Transverse colon (tissue), 4 donors: Measurements from ENCODE around the gene ACSM3. TPM values are rescaled to one million over a fixed set of nuclear protein-coding genes. Genes with fewer than 3 reads are reported as not detected.

Experiments used
- DNase-seq: peaks from one replicate; pipeline ENCODE4 v3.0.0-alpha.2; 2019
- H3K27ac ChIP-seq, 4 donors: fragments of 200-600 bp; sonication (generic); 2 replicates each; pipeline ENCODE4 v1.5.1; 2016 to 2018; ENCODE audit warnings: inconsistent platforms in 4 of 4
- H3K27me3 ChIP-seq: fragments of 200-600 bp; sonication (generic); 2 replicates; pipeline ENCODE4 v1.5.1; 2017; ENCODE audit warnings: inconsistent platforms
- H3K36me3 ChIP-seq, 4 donors: fragments of 200-600 bp; sonication (generic); 2 replicates each; pipeline ENCODE4 v1.5.1; 2017 to 2019; ENCODE audit warnings: inconsistent platforms in 4 of 4
- H3K4me1 ChIP-seq, 4 donors: fragments of 200-600 bp; sonication (generic); 2 replicates each; pipeline ENCODE4 v1.5.1; 2017 to 2020; ENCODE audit warnings: inconsistent platforms in 4 of 4
- H3K4me3 ChIP-seq, 4 donors: fragments of 200-600 bp; sonication (generic); 1 replicate in 1 of 4; 2 replicates in 3 of 4; pipeline versions ENCODE4 v1.5.1 to v1.6.1; 2017 to 2019; ENCODE audit warnings: inconsistent platforms in 4 of 4
- H3K9me3 ChIP-seq, 2 donors: fragments of 200-600 bp; sonication (generic); 2 replicates each; pipeline ENCODE4 v1.5.1; 2017 to 2019; ENCODE audit warnings: inconsistent platforms in 2 of 2
- CTCF ChIP-seq, 5 experiments: fragments of 200-600 bp in 3 of 5; fragments of 450-650 bp in 2 of 5; sonication (generic) in 3 of 5; IDR thresholded peaks; 1 replicate in 2 of 5; 2 replicates in 3 of 5; pipeline ENCODE4 v1.5.1; 2016 to 2017; ENCODE audit warnings: antibody characterized with exemption in 5 of 5, inconsistent platforms in 3 of 5, mild to moderate bottlenecking in 2 of 5, moderate library complexity in 1 of 5
- EP300 ChIP-seq: sonication (generic); formaldehyde crosslinking; IDR thresholded peaks from one replicate; pipeline ENCODE4 v1.6.1; 2017; ENCODE audit warnings: antibody characterized with exemption, low read depth
- POLR2A ChIP-seq: fragments of 450-650 bp; IDR thresholded peaks from one replicate; pipeline ENCODE4 v1.6.1; 2016; ENCODE audit warnings: antibody characterized with exemption, mild to moderate bottlenecking, moderate library complexity
- POLR2AphosphoS5 ChIP-seq, 3 donors: sonication (generic); formaldehyde crosslinking; IDR thresholded peaks; one replicate each; pipeline ENCODE4 v1.6.1; 2016; ENCODE audit warnings: antibody characterized with exemption in 3 of 3
- WGBS, 2 donors: methylation state at CpG; one replicate each; pipeline ENCODE4 v1.1.5; 2018; ENCODE audit warnings: low coverage in 1 of 2; 5-methylcytosine and 5-hydroxymethylcytosine counted together
- in situ Hi-C, 4 donors: fragments of 200-750 bp; cut with MboI; loops; one replicate each; pipeline versions ENCODE4 v1.15.0 to v1.15.1; 2017; ENCODE audit warnings: low sequenced_read_pairs in 3 of 4, low pct_ligation_motif_present in 1 of 4, low pct_unique_long_range_greater_than_20kb in 1 of 4
- intact Hi-C: fragments of 100-400 bp; cut with DNase I; formaldehyde crosslinking; loops from one replicate; pipeline ENCODE4 v1.15.1; 2023; ENCODE audit warnings: low total_unique reads
- total RNA-seq, 4 donors: library from RNA; depleted of rRNA; stranded (reverse); fragments of >200 nt; gene quantifications; one replicate each; pipeline ENCODE4 v1.1.0, GENCODE V29; 2016

Gene ACSM3
- total RNA-seq, 4 donors from 2014 or later: 21.7 to 108 (median 29.5) TPM

DNA sequence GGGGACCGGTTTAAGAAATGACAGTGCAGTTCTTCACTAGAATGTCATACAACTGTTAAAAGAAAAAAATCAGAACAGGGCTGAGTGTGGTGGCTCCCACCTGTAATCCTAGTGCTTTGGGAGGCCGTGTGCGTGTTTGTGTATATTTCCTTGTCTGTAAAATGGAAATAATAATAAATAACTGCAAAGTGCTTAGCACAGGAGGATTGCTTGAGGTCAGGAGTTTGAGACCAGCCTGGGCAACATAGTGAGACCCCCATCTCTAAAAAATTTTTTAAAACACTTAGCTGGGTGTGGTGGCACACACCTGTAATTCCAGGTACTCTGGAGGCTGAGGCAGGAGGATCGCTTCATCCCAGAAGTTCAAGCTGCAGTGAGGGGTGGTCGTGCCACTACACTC lies 2.5 kb downstream of the ACSM3 start:
- Histone ChIP-seq H3K4me3 (no peak overlapping the region), H3K27me3 (no peaks in the 10 kb centered on the region), H3K9me3 (no peaks in the 10 kb centered on the region), H3K4me1 (peaks cover 0 to 20% (median 14%) of the 10 kb centered on the region in 4 donors), H3K27ac (no peak overlapping the region), H3K36me3 (no peaks in the 10 kb centered on the region)
- in situ Hi-C loops: no loop called here
- no peak for TF ChIP-seq CTCF (IDR thresholded peaks at IDR 0.05)
- no peak for TF ChIP-seq POLR2AphosphoS5 (IDR thresholded peaks at IDR 0.05)
- no peak for TF ChIP-seq EP300
- no peak for TF ChIP-seq POLR2A
- intact Hi-C loops: no loop called here
- DNase-seq: no peak
- WGBS, 2 donors: 92% methylated on average over 3 to 5 of the region's 5 CpGs

DNA sequence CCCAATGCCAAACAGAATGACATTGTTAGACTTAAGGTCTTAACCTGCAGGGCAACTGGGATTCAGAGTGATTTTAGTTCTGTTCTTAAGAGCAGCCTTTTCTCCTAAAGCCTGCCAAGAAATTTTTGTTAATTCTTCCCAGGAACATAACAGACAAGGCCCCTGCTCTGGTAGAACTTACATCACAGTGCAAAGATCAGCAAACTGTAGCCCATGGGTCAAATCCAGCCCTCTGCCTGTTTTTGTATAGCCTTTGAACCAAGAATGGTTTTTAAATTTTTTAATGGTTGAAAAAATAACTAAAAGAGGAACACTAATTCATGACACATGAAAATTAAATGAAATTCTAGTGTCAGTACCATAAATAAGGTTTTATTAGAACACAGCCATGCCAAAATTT lies 3.8 kb downstream of the ACSM3 start:
- Histone ChIP-seq H3K9me3 (no peaks in the 10 kb centered on the region), H3K4me3 (no peak overlapping the region), H3K4me1 (peaks cover 0 to 20% (median 14%) of the 10 kb centered on the region in 4 donors), H3K27ac (no peak overlapping the region), H3K36me3 (no peaks in the 10 kb centered on the region), H3K27me3 (no peaks in the 10 kb centered on the region)
- DNase-seq: no peak
- in situ Hi-C loops: no loop called here
- intact Hi-C loops: no loop called here
- no peak for TF ChIP-seq POLR2AphosphoS5 (IDR thresholded peaks at IDR 0.05)
- no peak for TF ChIP-seq CTCF (IDR thresholded peaks at IDR 0.05)
- no peak for TF ChIP-seq POLR2A
- TF ChIP-seq EP300: no peak

GRCh38 chr16:20768121-20768520 lies 4.3 kb downstream of the ACSM3 start:
- TF ChIP-seq POLR2A: no peak
- no peak for TF ChIP-seq CTCF (IDR thresholded peaks at IDR 0.05)
- no peak for TF ChIP-seq POLR2AphosphoS5 (IDR thresholded peaks at IDR 0.05)
- no peak for TF ChIP-seq EP300
- Histone ChIP-seq H3K27ac (no peak overlapping the region), H3K9me3 (no peaks in the 10 kb centered on the region), H3K4me3 (no peak overlapping the region), H3K36me3 (no peaks in the 10 kb centered on the region), H3K4me1 (peaks cover 0 to 15% (median 9%) of the 10 kb centered on the region in 4 donors), H3K27me3 (no peaks in the 10 kb centered on the region)
- no peak for DNase-seq
- WGBS, 2 donors: 97% methylated on average over 1 of the region's 1 CpG; no CpG with 5 or more reads in 1 of the 2 donors
- intact Hi-C loops: no loop called here
- in situ Hi-C loops: no loop called here

DNA sequence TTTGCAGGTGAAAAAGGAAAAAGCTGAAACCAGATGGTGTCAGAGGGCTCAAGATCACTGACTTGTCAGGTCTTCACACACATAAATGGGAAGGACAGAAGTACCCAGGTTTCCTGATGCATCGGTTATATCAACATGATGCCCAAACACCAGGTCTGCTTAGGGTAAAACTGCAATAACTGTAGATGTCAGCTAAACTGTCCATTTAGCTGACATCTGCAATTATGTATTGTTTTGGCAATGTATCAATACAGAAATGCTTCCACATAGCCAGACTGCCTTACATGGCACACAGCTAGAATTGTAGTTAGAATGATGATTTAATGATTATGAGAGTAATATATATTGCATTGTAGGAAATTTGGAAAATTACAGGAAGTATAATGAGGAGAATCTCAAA lies 5.0 kb downstream of the ACSM3 start:
- Histone ChIP-seq H3K27me3 (no peaks in the 10 kb centered on the region), H3K4me3 (no peak overlapping the region), H3K4me1 (peaks cover 0 to 13% (median 7%) of the 10 kb centered on the region in 4 donors), H3K27ac (no peak overlapping the region), H3K9me3 (no peaks in the 10 kb centered on the region), H3K36me3 (no peaks in the 10 kb centered on the region)
- TF ChIP-seq POLR2A (no peak), POLR2AphosphoS5 (IDR thresholded peaks at IDR 0.05) (no peak), EP300 (no peak), CTCF (IDR thresholded peaks at IDR 0.05) (no peak)
- no peak for DNase-seq
- 50 to 100% methylated on average over 1 of the region's 1 CpG for WGBS, 2 donors
- intact Hi-C loops (no loop called here), in situ Hi-C loops (no loop called here)
